ENCODE data around the gene RERE. TPM values are rescaled to one million over a fixed set of nuclear protein-coding genes. Genes with fewer than 3 reads are reported as not detected.
"Not testable (repeated sequence)": the region's sequence is repeated elsewhere in the genome, so short reads cannot be mapped to it uniquely, and the experiment has no call there.

The RERE gene
- total RNA-seq, 1 donor from 2014 or later: 76.8 TPM

GRCh38 chr1:8598060-8598724 is 219.2 kb downstream of the RERE start:
- DNase-seq (ENCODE audit: extremely low spot score, unreplicated experiment): no peak
- H3K9me3 Mint-ChIP-seq (ENCODE audit: unreplicated experiment): no peaks in the 10 kb centered on the region
- H3K4me1 Mint-ChIP-seq (ENCODE audit: unreplicated experiment): peaks cover 20% of the 10 kb centered on the region
- H3K36me3 Mint-ChIP-seq (ENCODE audit: unreplicated experiment): no peaks in the 10 kb centered on the region
- peak overlapping the region; percentile 1 for H3K27ac Mint-ChIP-seq (ENCODE audit: unreplicated experiment)
- no peak overlapping the region for H3K4me3 Mint-ChIP-seq (ENCODE audit: unreplicated experiment)
- no peaks in the 10 kb centered on the region for H3K27me3 Mint-ChIP-seq (ENCODE audit: unreplicated experiment)
- TF ChIP-seq, protein P1, sequence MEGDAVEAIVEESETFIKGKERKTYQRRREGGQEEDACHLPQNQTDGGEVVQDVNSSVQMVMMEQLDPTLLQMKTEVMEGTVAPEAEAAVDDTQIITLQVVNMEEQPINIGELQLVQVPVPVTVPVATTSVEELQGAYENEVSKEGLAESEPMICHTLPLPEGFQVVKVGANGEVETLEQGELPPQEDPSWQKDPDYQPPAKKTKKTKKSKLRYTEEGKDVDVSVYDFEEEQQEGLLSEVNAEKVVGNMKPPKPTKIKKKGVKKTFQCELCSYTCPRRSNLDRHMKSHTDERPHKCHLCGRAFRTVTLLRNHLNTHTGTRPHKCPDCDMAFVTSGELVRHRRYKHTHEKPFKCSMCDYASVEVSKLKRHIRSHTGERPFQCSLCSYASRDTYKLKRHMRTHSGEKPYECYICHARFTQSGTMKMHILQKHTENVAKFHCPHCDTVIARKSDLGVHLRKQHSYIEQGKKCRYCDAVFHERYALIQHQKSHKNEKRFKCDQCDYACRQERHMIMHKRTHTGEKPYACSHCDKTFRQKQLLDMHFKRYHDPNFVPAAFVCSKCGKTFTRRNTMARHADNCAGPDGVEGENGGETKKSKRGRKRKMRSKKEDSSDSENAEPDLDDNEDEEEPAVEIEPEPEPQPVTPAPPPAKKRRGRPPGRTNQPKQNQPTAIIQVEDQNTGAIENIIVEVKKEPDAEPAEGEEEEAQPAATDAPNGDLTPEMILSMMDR (IDR thresholded peaks at IDR 0.05): peak; percentile 40

- Mint-ChIP-seq H3K4me1 (ENCODE audit: unreplicated experiment) (peaks cover 20% of the 10 kb centered on the region), H3K27me3 (ENCODE audit: unreplicated experiment) (no peaks in the 10 kb centered on the region), H3K4me3 (ENCODE audit: unreplicated experiment) (no peak overlapping the region), H3K36me3 (ENCODE audit: unreplicated experiment) (no peaks in the 10 kb centered on the region), H3K9me3 (ENCODE audit: unreplicated experiment) (no peaks in the 10 kb centered on the region), H3K27ac (ENCODE audit: unreplicated experiment) (no peak overlapping the region)
- TF ChIP-seq, protein P1 (IDR thresholded peaks at IDR 0.05): no peak
- no peak for DNase-seq (ENCODE audit: extremely low spot score, unreplicated experiment)
Measured at GRCh38 chr1:8597455-8597854, 220.0 kb downstream of the RERE start.

GRCh38 chr1:8595941-8596340 is 221.5 kb downstream of the RERE start:
- Mint-ChIP-seq H3K4me1 (ENCODE audit: unreplicated experiment) (peaks cover 20% of the 10 kb centered on the region), H3K27ac (ENCODE audit: unreplicated experiment) (no peak overlapping the region), H3K9me3 (ENCODE audit: unreplicated experiment) (no peaks in the 10 kb centered on the region), H3K36me3 (ENCODE audit: unreplicated experiment) (no peaks in the 10 kb centered on the region), H3K27me3 (ENCODE audit: unreplicated experiment) (no peaks in the 10 kb centered on the region), H3K4me3 (ENCODE audit: unreplicated experiment) (no peak overlapping the region)
- TF ChIP-seq, protein P1 (IDR thresholded peaks at IDR 0.05): no peak
- DNase-seq (ENCODE audit: extremely low spot score, unreplicated experiment): no peak

GRCh38 chr1:8595332-8595731 is 222.1 kb downstream of the RERE start:
- no peak overlapping the region for H3K27ac Mint-ChIP-seq (ENCODE audit: unreplicated experiment)
- peaks cover 20% of the 10 kb centered on the region for H3K4me1 Mint-ChIP-seq (ENCODE audit: unreplicated experiment)
- H3K27me3 Mint-ChIP-seq (ENCODE audit: unreplicated experiment): no peaks in the 10 kb centered on the region
- no peaks in the 10 kb centered on the region for H3K36me3 Mint-ChIP-seq (ENCODE audit: unreplicated experiment)
- TF ChIP-seq, protein P1 (IDR thresholded peaks at IDR 0.05): no peak
- no peaks in the 10 kb centered on the region for H3K9me3 Mint-ChIP-seq (ENCODE audit: unreplicated experiment)
- no peak for DNase-seq (ENCODE audit: extremely low spot score, unreplicated experiment)
- no peak overlapping the region for H3K4me3 Mint-ChIP-seq (ENCODE audit: unreplicated experiment)

GRCh38 chr1:8593292-8593691 is 224.1 kb downstream of the RERE start:
- not testable (repeated sequence) for DNase-seq (ENCODE audit: extremely low spot score, unreplicated experiment); H3K4me3 Mint-ChIP-seq (ENCODE audit: unreplicated experiment); H3K36me3 Mint-ChIP-seq (ENCODE audit: unreplicated experiment); H3K27me3 Mint-ChIP-seq (ENCODE audit: unreplicated experiment); H3K27ac Mint-ChIP-seq (ENCODE audit: unreplicated experiment); H3K9me3 Mint-ChIP-seq (ENCODE audit: unreplicated experiment)
- H3K4me1 Mint-ChIP-seq (ENCODE audit: unreplicated experiment): peaks cover 15% of the 10 kb centered on the region
